Calu3 (cell line): Measurements from ENCODE around the gene FBH1. TPM values are rescaled to one million over a fixed set of nuclear protein-coding genes. Genes with fewer than 3 reads are reported as not detected.

Experiments
- BruUV-seq: library from RNA; stranded (reverse); fragments of 400-500 nt; replicated peaks from 2 replicates; lab custom pipeline; 2021; lab: Mats Ljungman, UMichigan
- CTCF ChIA-PET: fragments of 300-600 bp; sonication (Branson Sonifier 250); formaldehyde crosslinking; loops from one replicate; lab custom pipeline; 2022; ENCODE audit warnings: antibody characterized with exemption; lab: Charles Lee
- DNase-seq: peaks from one replicate; pipeline ENCODE4 v3.0.0; 2022
- H3K27ac Mint-ChIP-seq: one replicate; pipeline ENCODE4 v1.8.0; 2022; ENCODE audit warnings: mixed read lengths; ENCODE audit not compliant: unreplicated experiment
- H3K27me3 Mint-ChIP-seq: one replicate; pipeline ENCODE4 v1.8.0; 2022; ENCODE audit warnings: mixed read lengths; ENCODE audit not compliant: unreplicated experiment
- H3K36me3 Mint-ChIP-seq: one replicate; pipeline ENCODE4 v1.8.0; 2022; ENCODE audit warnings: mild to moderate bottlenecking, moderate library complexity, mixed read lengths; ENCODE audit not compliant: insufficient read depth, unreplicated experiment
- H3K4me1 Mint-ChIP-seq: one replicate; pipeline ENCODE4 v1.8.0; 2022; ENCODE audit warnings: mild to moderate bottlenecking, low read depth, mixed read lengths; ENCODE audit not compliant: unreplicated experiment
- H3K4me3 Mint-ChIP-seq: one replicate; pipeline ENCODE4 v1.8.0; 2022; ENCODE audit warnings: mild to moderate bottlenecking, low read depth, moderate library complexity, mixed read lengths; ENCODE audit not compliant: unreplicated experiment
- H3K9me3 Mint-ChIP-seq: one replicate; pipeline ENCODE4 v1.8.0; 2022; ENCODE audit warnings: low read depth, mixed read lengths; ENCODE audit not compliant: unreplicated experiment
- intact Hi-C: fragments of 100-400 bp; cut with micrococcal nuclease; formaldehyde crosslinking; loops from one replicate; pipeline ENCODE4 v1.10.0; 2022; ENCODE audit not compliant: unreplicated experiment
- total RNA-seq: library from RNA; stranded (reverse); gene quantifications from 2 replicates; pipeline ENCODE4 v1.2.3, GENCODE V29; 2022
- TF ChIP-seq, protein P1 (sequence below): fragments of 200-600 bp; IDR thresholded peaks from one replicate; pipeline ENCODE4 v1.8.0; 2022; ENCODE audit warnings: antibody characterized with exemption; ENCODE audit not compliant: unreplicated experiment

Gene FBH1
- total RNA-seq, 1 experiment from 2014 or later: 79.4 TPM

DNA sequence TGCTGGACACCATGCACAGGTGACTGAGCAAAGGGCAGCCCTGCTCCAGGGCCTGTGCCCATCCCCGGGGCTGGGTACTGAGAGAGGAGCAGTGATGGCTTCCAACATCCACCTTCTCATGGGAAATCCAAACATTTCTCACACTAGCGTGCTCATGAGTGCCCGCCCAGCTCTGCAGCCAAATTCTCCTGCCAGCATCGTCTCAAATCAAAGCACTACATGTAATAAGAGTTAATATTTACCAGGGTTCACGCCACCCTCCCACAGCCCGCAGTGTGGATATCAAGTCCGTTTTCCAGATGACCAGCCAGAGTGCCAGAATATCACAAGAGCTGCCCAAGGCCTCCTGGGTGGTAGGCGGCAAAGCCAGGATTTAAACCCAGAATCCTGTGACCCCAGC lies 75.2 kb downstream of the FBH1 start:
- H3K27ac Mint-ChIP-seq: no peak overlapping the region
- H3K4me1 Mint-ChIP-seq: peaks cover 38% of the 10 kb centered on the region
- no peak for DNase-seq
- H3K4me3 Mint-ChIP-seq: no peak overlapping the region
- H3K9me3 Mint-ChIP-seq: no peaks in the 10 kb centered on the region
- peaks cover 35% of the 10 kb centered on the region for H3K36me3 Mint-ChIP-seq
- no peaks in the 10 kb centered on the region for H3K27me3 Mint-ChIP-seq
- TF ChIP-seq, protein P1, sequence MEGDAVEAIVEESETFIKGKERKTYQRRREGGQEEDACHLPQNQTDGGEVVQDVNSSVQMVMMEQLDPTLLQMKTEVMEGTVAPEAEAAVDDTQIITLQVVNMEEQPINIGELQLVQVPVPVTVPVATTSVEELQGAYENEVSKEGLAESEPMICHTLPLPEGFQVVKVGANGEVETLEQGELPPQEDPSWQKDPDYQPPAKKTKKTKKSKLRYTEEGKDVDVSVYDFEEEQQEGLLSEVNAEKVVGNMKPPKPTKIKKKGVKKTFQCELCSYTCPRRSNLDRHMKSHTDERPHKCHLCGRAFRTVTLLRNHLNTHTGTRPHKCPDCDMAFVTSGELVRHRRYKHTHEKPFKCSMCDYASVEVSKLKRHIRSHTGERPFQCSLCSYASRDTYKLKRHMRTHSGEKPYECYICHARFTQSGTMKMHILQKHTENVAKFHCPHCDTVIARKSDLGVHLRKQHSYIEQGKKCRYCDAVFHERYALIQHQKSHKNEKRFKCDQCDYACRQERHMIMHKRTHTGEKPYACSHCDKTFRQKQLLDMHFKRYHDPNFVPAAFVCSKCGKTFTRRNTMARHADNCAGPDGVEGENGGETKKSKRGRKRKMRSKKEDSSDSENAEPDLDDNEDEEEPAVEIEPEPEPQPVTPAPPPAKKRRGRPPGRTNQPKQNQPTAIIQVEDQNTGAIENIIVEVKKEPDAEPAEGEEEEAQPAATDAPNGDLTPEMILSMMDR: no peak
- CTCF ChIA-PET: no interaction called here
- intact Hi-C loops: no loop called here
- no TSS peak for BruUV-seq

DNA sequence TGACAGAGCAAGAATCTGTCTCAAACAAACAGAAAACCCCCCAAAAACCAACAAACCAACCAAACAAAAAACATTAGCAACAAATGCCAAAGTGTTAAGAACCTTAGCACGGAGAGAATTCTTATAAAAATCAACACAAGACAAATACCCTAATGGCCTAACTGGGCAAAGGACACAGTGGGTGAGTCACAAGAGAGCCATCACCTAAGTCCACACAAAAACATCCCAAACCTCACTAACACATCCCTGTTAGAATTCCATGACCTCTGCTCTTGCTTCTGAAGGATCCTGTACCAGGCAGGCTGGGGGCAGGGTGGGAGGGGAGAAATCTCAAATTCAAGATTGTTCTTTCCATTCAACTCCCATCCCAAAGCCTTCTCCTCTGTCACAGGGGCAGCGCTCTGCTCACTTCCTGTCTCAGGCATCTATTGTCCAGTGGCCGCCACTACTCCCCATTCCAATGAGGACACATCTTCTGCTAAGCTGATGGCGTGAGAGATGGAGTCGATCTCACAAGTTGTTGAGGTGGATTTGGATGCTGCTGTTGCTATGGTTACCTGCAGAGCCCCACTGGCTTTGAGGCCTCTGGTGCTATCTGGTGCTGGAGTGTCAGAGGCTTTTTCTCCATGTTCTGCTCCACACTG lies 78.1 kb downstream of the FBH1 start:
- Mint-ChIP-seq H3K27ac (peak overlapping the region; percentile 61), H3K27me3 (no peaks in the 10 kb centered on the region), H3K9me3 (no peaks in the 10 kb centered on the region), H3K4me1 (peaks cover 64% of the 10 kb centered on the region), H3K36me3 (peaks cover 29% of the 10 kb centered on the region), H3K4me3 (no peak overlapping the region)
- TF ChIP-seq, protein P1: no peak
- intact Hi-C loops: no loop called here
- no TSS peak for BruUV-seq
- CTCF ChIA-PET: no interaction called here
- no peak for DNase-seq

DNA sequence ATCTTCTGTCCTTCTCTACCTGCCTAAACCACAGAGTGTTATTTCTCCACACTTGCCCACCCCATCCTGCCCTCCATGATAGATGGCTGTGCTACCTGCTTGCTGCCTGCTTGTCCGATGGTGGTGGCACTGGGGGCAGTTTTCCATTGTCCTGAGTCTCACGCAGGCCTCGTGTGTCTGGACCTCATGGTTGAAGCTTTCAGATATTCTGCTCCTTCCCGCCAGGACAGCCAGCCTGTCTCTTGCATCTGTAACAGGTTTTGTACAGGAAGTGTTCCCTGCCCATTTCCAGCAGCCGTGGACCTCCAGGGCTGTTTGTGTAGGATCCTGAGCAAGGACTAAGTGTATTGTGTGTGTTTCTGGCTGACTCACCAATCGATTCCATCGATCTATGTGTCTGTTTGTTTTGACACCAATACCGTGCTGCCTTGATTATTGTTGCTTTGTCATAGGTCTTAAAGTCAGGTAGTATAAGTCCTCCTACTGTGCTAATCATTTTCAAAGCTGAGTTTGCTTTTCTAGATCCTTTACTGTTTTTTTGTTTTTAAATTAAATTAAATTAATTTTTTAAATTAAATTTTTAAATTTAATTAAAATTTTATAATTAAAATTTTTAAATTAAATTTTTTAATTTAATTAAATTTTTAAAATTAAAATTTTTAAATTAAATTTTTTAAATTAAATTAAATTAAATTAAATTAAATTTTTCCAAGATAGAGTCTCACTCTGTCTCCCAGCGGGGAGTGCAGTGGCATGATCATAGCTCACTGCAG lies 78.8 kb downstream of the FBH1 start:
- CTCF ChIA-PET: no interaction called here
- H3K27ac Mint-ChIP-seq: peak overlapping the region; percentile 61
- BruUV-seq: no TSS peak
- TF ChIP-seq, protein P1: no peak
- peaks cover 29% of the 10 kb centered on the region for H3K36me3 Mint-ChIP-seq
- H3K4me1 Mint-ChIP-seq: peaks cover 64% of the 10 kb centered on the region
- no peaks in the 10 kb centered on the region for H3K9me3 Mint-ChIP-seq
- DNase-seq: peak; percentile 76
- intact Hi-C loops: no loop called here
- no peaks in the 10 kb centered on the region for H3K27me3 Mint-ChIP-seq
- no peak overlapping the region for H3K4me3 Mint-ChIP-seq

DNA sequence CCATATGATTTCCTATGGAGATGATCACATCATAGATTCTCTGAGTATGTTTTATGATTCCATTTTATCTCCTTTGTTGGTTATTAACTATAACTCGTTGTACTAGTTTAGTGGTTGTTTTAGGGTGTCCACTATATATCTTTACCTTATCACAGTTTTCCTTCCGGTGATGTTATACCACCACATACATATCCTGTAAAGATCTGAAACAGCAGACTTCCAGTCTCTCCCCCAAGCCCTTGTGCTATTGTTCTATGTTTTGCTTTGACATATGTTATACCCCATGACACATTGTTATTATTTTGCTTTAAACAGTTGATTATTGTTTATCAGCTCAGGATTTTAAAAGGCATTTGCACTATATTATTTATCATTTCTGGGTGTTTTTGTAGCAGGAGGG lies 80.0 kb downstream of the FBH1 start:
- Mint-ChIP-seq H3K27me3 (no peaks in the 10 kb centered on the region), H3K36me3 (peaks cover 30% of the 10 kb centered on the region), H3K27ac (peak overlapping the region; percentile 70), H3K4me1 (peaks cover 63% of the 10 kb centered on the region), H3K4me3 (peak overlapping the region; percentile 44), H3K9me3 (no peaks in the 10 kb centered on the region)
- TF ChIP-seq, protein P1: no peak
- BruUV-seq: no TSS peak
- CTCF ChIA-PET: no interaction called here
- no peak for DNase-seq
- intact Hi-C loops: loop anchor here (2.0 to 10.0 kb wide), 3 partner anchors 19 to 435 kb away; no protein-coding TSS in a partner anchor
